PC-9 (cell line): Measurements from ENCODE around the gene L3HYPDH.

Source experiments
- EZH2 ChIP-seq: fragments of 200-600 bp; sonication (generic); IDR thresholded peaks from 2 replicates; pipeline ENCODE4 v1.8.0; 2017; ENCODE audit warnings: antibody characterized with exemption, low read depth
- TF ChIP-seq, protein P1 (sequence below): fragments of 200-600 bp; sonication (generic); conservative IDR thresholded peaks from 2 replicates; pipeline ENCODE4 v1.6.1; 2017; ENCODE audit warnings: mixed run types, antibody characterized with exemption, mild to moderate bottlenecking, moderate library complexity

DNA sequence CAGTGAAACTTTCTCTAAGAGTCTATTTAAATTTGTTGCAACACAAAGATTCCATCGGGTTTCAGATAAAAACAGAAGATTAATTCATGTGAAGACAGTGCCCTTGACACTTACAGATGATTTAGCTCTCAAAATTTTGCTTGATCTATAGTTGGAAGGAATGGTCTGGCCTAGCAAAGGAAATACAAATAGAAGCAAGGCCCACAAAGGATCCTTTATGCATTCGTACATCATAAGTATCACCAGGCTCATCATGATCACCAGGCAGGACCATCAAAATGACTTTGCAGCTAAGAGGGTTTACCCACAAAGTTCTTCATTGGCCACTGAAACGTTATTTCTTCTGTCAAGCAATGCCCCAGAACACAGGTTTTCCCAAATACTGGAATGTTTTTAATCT, 24.9 kb upstream of the L3HYPDH start:
- no peak for TF ChIP-seq EZH2
- TF ChIP-seq, protein P1, sequence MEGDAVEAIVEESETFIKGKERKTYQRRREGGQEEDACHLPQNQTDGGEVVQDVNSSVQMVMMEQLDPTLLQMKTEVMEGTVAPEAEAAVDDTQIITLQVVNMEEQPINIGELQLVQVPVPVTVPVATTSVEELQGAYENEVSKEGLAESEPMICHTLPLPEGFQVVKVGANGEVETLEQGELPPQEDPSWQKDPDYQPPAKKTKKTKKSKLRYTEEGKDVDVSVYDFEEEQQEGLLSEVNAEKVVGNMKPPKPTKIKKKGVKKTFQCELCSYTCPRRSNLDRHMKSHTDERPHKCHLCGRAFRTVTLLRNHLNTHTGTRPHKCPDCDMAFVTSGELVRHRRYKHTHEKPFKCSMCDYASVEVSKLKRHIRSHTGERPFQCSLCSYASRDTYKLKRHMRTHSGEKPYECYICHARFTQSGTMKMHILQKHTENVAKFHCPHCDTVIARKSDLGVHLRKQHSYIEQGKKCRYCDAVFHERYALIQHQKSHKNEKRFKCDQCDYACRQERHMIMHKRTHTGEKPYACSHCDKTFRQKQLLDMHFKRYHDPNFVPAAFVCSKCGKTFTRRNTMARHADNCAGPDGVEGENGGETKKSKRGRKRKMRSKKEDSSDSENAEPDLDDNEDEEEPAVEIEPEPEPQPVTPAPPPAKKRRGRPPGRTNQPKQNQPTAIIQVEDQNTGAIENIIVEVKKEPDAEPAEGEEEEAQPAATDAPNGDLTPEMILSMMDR: no peak
